Activated T-cell treated with anti-CD3 and anti-CD28 coated beads, Interleukin-2, amount 50 U/mL, for 24 hours (primary cell): Measurements from ENCODE around the gene BMPER.

Experiments used
- DNase-seq: peaks from one replicate; pipeline ENCODE4 v3.0.0-alpha.2; 2020
- H3K27ac Mint-ChIP-seq: 2 replicates; pipeline ENCODE4 v1.8.0; 2020; ENCODE audit warnings: mild to moderate bottlenecking, mixed read lengths
- H3K27me3 Mint-ChIP-seq: 2 replicates; pipeline ENCODE4 v1.8.0; 2020; ENCODE audit warnings: mixed read lengths
- H3K36me3 Mint-ChIP-seq: 2 replicates; pipeline ENCODE4 v1.8.0; 2020; ENCODE audit warnings: low read depth, mixed read lengths
- H3K4me1 Mint-ChIP-seq: 2 replicates; pipeline ENCODE4 v1.8.0; 2020; ENCODE audit warnings: low read depth, mixed read lengths
- H3K4me3 Mint-ChIP-seq: 2 replicates; pipeline ENCODE4 v1.8.0; 2020; ENCODE audit warnings: mild to moderate bottlenecking, moderate library complexity, mixed read lengths
- H3K9me3 Mint-ChIP-seq: 2 replicates; pipeline ENCODE4 v1.8.0; 2020; ENCODE audit warnings: mixed read lengths

Gene BMPER

DNA sequence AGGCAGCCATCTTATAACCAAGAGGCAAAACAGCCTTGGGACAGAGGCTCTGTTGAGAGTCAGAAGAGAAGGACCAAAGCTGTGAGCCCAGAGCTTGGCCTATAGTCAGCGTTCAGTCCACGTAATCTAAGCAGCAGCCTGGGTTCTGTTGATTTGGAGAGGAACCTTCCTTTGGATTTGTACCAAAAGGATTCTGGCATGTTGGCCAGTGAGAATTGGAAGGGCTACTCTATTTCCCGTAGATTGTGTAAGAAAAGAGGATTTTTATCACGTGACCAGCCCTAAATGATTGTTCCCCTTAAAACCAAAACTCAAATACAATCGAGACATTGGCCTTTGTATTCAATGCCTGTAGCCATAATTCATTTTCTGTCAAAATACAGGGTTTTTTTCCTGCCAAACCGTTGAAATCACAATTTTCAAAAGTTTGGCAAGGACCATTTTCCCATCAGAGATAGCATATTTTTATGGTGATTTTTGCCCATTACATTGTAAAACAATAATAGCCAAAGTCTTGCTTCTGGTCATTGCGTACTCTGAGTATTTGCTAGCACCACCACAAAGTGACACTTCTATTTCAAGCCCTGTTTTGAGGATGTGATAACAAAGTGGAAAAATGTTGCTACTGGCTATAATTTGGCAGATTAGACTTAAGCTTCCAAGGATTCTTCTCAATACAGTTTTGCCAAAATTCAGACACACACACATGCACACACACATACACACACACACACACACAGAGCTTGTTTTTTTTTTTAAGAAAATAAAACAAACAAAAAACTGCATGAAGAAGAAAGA lies 23.1 kb upstream of the BMPER start:
- H3K9me3 Mint-ChIP-seq, result no peaks in the 10 kb centered on the region
- no peak for DNase-seq
- H3K27me3 Mint-ChIP-seq, result peaks cover 14% of the 10 kb centered on the region
- H3K4me1 Mint-ChIP-seq, result no peaks in the 10 kb centered on the region
- H3K27ac Mint-ChIP-seq, result no peak overlapping the region
- H3K4me3 Mint-ChIP-seq, result no peak overlapping the region
- no peaks in the 10 kb centered on the region for H3K36me3 Mint-ChIP-seq

DNA sequence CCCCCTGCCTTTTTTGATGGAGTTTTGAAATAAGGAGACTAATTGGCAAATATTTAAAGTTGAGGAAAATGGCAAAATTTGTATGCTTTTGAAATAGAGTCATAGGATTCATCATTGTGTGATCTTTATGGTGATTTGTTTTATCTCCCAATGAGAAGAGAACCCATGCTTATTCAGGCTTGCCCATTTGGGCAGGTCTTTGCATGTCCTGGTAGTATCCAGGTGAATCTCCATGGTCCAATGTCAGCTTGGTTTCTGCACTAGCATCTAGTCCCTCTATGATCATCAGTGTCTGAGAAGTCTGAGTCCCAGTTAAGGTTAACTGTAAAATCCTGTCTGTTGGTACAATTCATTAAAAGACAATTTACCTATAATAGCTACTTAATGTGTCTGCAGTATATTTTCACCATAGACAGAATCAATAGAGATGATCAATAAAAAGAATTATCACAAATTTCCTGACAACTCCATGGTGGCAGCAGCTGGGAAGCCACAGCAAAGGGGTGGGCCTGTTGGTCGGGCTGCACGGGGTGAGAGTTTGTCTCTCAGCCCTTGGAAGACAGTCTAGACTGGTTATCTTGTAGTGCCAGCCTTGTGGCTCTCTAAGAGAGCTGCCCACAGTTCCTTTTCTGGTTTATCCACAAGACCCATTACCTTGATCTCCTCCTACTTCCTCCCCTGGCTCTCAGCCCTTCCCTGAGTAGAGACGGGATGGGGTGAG lies 22.2 kb upstream of the BMPER start:
- H3K27ac Mint-ChIP-seq, result no peak overlapping the region
- H3K4me3 Mint-ChIP-seq, result no peak overlapping the region
- no peak for DNase-seq
- H3K36me3 Mint-ChIP-seq, result no peaks in the 10 kb centered on the region
- H3K4me1 Mint-ChIP-seq, result no peaks in the 10 kb centered on the region
- H3K9me3 Mint-ChIP-seq, result no peaks in the 10 kb centered on the region
- peaks cover 17% of the 10 kb centered on the region for H3K27me3 Mint-ChIP-seq

DNA sequence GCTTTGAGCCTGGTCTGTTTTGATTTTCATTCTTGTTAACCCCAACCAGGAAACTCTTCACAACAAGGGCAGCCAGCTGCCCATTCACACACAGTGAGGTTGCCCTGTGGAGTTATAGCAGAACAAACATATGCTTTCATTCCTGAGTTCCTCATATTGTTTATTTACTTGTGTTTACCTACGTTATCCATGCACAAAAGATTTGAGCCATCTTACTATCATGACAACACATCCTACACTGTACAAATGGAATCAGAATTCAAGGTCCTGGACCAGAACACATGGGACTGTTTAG lies 21.7 kb upstream of the BMPER start:
- Mint-ChIP-seq H3K9me3 (no peaks in the 10 kb centered on the region), H3K27me3 (peaks cover 17% of the 10 kb centered on the region), H3K4me3 (no peak overlapping the region), H3K36me3 (no peaks in the 10 kb centered on the region), H3K4me1 (no peaks in the 10 kb centered on the region), H3K27ac (no peak overlapping the region)
- DNase-seq, result no peak

DNA sequence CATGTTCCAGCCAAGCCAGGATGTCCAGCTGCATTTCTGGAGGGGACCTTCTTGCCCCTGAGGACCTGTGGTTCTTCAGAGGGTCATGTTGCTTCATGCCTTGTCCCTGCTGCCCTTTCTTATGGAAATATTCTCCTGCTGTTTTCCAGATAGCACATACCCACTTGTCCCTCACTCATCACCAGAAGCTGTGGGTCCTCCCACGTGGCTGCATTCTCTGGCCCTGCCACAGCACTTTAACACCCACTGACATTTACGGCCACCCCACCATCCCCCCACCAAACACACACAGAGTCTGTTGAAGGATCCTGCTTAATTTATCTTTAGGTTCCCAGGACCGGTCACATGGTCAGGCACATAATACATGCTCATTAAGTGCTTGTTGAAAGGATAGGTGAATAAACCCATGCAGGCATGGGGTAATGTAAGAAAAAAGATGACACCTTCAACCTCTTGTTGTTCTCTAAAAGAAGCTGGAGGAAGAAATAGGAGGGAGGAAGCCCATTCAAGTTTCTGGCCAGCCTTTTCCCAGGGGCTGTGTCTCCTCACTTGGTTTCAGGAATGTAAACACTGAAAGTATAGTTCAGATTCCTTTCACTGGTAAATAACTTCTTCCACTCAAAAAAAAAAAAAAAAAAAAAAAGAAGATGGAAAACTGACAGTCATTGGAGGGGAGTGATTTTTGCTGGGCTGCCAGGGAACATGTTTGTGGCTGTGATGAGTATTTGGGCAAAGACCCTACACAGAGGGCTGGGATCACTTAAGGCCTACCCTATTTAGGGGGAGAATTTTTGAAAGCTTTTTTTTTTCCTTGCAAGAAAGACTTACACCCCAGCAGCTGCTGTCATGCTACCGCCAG lies 19.8 kb upstream of the BMPER start:
- Mint-ChIP-seq H3K4me1 (no peaks in the 10 kb centered on the region), H3K36me3 (no peaks in the 10 kb centered on the region), H3K4me3 (no peak overlapping the region), H3K9me3 (no peaks in the 10 kb centered on the region), H3K27ac (no peak overlapping the region), H3K27me3 (peaks cover 13% of the 10 kb centered on the region)
- no peak for DNase-seq

DNA sequence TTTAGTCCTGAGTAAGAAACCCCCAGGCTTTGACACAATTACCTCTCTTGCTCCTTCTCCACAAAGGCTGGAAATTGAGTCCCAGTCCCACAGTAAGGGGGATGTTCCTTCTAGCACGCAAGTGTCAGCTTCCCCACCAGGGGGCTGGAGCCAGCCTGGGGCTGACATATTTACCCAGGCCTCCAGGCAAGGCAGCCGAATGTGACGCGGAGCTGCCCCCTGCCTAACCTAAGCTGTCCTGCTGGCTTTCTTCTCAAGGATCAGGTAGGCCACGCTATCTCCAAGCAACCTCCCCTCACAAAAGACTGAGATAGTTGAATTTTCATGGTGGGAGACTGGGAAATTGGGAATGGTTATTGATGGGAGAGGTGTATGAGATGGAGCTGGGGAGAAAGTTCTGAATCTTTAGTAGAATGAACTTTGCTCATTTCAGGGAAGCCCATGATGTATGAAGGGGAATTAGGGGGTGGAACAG lies 19.2 kb upstream of the BMPER start:
- H3K27ac Mint-ChIP-seq, result no peak overlapping the region
- H3K4me3 Mint-ChIP-seq, result no peak overlapping the region
- H3K9me3 Mint-ChIP-seq, result no peaks in the 10 kb centered on the region
- no peaks in the 10 kb centered on the region for H3K36me3 Mint-ChIP-seq
- no peaks in the 10 kb centered on the region for H3K4me1 Mint-ChIP-seq
- DNase-seq, result no peak
- peaks cover 11% of the 10 kb centered on the region for H3K27me3 Mint-ChIP-seq

DNA sequence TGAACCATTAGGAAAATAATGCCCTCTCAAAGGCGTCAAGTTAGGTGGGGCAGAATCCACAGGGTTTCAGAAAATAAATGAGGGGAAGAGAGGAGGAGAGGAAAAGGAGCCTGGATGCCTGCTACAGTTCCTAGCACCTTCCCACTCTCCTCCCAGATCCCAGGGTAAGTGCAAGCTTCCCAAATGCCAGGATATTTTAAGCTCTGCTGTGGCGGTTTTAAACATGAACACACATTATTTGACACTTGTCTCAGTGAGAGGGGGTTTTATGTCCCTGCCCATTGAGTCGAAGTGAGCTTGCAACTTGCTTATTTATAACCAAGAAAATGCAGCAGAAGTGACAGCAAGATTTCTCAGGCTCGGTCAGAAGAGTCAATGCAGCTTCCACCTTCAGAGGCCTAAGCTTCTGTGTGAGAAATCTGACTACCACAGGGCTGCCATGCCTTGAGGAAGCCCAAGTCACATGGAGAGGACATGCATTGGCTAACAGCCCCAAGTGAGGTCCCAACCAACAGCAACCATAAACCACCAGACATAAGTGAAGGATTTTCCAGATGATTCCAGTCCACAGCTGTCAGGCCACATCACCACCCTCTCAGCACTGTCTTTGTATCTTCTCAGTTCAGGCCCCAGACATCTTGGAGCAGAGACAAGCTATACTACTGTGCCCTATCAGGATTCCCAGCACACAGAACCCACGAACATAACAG lies 17.9 kb upstream of the BMPER start:
- Mint-ChIP-seq H3K36me3 (no peaks in the 10 kb centered on the region), H3K4me1 (no peaks in the 10 kb centered on the region), H3K4me3 (no peak overlapping the region), H3K27me3 (peaks cover 18% of the 10 kb centered on the region), H3K27ac (no peak overlapping the region), H3K9me3 (no peaks in the 10 kb centered on the region)
- DNase-seq, result no peak

DNA sequence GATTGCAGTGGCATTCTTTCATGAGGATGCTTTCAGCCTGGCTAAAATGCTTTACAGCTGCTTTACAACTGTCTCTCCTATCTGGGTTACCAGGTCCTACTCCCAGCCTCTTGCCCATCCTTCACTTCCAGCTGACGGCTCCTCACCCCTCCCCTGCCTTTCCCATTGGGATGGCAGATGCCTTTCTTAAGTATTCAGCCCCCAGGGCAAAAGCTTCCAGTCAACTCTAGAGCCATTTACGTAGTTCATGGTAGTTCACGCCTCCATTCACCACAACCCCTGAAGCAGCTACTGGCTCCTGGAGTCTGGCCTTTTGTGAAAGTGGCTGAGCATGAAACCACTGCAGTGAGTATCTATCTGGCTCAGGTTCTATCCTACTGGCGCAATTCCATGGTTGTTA lies 17.2 kb upstream of the BMPER start:
- Mint-ChIP-seq H3K36me3 (no peaks in the 10 kb centered on the region), H3K27ac (no peak overlapping the region), H3K27me3 (peaks cover 22% of the 10 kb centered on the region), H3K4me3 (no peak overlapping the region), H3K9me3 (no peaks in the 10 kb centered on the region), H3K4me1 (no peaks in the 10 kb centered on the region)
- DNase-seq, result no peak

DNA sequence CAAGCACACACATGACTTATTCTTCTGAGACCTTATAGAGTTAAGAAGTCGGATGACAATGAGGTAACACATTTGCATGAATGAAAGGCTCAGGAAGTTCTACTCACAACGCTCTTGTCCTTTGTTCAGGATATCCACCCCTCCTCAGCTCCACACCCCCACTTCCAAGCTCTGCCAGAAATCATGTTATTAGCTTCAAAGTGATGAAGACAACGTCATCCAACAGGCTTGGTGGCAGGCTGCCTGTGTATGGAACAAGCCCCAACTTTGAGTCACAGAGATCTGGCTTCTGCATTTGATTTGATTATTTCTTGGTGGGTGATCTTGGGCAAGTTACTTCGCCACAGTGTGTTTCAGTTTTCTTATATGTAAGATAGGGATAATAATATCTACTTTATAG lies 12.4 kb upstream of the BMPER start:
- DNase-seq, result no peak
- H3K4me1 Mint-ChIP-seq, result peaks cover 5% of the 10 kb centered on the region
- no peak overlapping the region for H3K4me3 Mint-ChIP-seq
- H3K27ac Mint-ChIP-seq, result no peak overlapping the region
- peaks cover 50% of the 10 kb centered on the region for H3K27me3 Mint-ChIP-seq
- no peaks in the 10 kb centered on the region for H3K36me3 Mint-ChIP-seq
- H3K9me3 Mint-ChIP-seq, result no peaks in the 10 kb centered on the region

DNA sequence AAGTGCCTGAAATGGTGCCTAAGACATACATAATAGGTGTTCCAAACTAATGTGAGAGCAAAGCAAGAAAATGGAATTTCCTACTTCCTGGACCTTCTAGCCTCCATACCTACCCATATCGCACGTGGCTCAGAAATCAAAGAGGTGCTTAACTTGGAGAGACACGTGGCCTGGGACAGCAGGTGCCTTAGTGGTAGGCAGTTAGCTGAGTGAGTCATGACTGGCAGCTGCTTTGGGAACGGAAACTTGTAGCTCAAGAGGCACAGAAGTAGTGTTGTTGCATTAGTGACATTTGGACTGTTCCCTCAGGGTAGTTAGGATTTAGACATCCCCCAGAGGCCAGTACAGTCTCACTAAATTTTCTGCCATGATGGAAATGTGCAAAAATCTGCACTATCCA lies 12.0 kb upstream of the BMPER start:
- Mint-ChIP-seq H3K27ac (no peak overlapping the region), H3K4me3 (no peak overlapping the region), H3K9me3 (no peaks in the 10 kb centered on the region), H3K36me3 (no peaks in the 10 kb centered on the region), H3K27me3 (peaks cover 54% of the 10 kb centered on the region), H3K4me1 (peaks cover 5% of the 10 kb centered on the region)
- DNase-seq, result no peak

DNA sequence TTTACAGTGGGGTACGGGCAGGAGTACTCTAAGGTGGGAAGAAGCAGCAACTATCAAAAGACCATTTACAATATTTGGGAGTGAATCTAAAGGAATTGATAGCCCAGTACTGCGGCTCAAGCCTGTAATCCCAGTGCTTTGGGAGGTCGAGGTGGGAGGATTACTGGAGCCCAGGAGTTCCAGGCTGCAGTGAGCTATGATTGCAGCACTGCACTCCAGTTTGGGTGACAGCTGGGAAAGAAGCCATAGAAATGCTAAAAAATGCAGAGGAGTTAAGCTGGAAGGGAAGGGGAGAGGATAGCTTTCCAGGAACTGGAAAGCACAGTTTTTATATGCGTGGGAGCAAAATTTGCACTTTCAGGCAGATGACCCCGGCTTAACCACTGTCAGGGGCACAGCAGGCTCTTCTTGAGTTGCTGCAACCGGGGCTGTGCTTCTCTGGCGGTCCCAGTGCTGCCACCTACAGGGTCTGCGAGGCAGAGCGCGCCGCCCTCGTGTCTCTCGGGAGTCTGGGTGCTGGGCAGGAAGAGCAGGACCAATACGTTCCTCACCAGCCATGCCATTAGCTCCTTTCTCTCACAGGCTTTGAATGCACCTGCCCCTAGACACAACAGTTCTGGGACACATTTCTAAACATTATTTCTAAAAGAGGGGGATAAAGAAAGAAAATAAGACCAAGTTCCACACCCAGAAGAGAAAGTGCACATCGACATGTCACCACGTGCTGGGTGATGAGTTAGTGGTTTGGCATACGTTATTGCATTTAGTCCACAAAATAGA lies 10.1 kb upstream of the BMPER start:
- H3K4me1 Mint-ChIP-seq, result peaks cover 5% of the 10 kb centered on the region
- H3K36me3 Mint-ChIP-seq, result no peaks in the 10 kb centered on the region
- no peaks in the 10 kb centered on the region for H3K9me3 Mint-ChIP-seq
- H3K4me3 Mint-ChIP-seq, result no peak overlapping the region
- H3K27me3 Mint-ChIP-seq, result peaks cover 66% of the 10 kb centered on the region
- DNase-seq, result peak; percentile 82
- H3K27ac Mint-ChIP-seq, result no peak overlapping the region

DNA sequence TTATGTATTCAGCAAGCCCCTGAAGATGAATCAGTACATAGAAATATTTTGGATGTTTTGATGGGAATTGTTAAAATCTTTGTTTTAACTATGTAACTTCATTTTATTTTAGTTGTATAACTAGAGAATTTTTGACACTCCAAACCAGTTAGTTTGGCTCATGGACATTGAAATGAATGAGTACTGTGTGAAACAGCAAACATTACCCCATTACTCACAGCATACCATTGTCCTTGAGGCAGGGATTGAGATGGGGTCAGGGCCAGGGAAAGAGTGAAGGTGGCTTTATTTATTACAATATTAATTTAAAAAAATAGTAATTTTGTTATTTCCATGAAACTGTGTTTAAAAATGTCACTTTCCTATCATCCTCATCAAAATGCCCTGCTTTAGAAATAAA lies 4.8 kb upstream of the BMPER start:
- H3K27me3 Mint-ChIP-seq, result peaks cover 75% of the 10 kb centered on the region
- H3K4me3 Mint-ChIP-seq, result no peak overlapping the region
- H3K36me3 Mint-ChIP-seq, result no peaks in the 10 kb centered on the region
- H3K27ac Mint-ChIP-seq, result no peak overlapping the region
- H3K9me3 Mint-ChIP-seq, result no peaks in the 10 kb centered on the region
- peaks cover 9% of the 10 kb centered on the region for H3K4me1 Mint-ChIP-seq
- no peak for DNase-seq

DNA sequence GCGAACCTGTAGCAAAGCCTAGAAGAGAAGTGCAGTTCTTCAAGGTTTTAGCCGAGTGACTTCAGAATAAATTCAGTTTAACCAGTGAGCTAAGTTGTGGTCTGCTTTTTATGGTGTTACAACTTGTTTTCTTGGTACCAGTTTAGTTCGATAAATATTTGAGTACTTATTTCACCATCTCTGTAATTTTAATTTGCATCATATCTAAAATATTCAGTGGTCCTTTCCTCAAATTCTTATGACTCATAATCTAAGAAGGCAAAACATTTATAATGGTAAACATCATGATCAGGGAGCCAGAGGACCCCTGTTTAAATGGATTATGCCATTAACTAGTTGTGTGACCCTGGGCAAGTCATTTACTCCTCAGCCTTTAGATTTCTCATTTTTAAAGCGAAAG lies 4.1 kb upstream of the BMPER start:
- Mint-ChIP-seq H3K27me3 (peaks cover 75% of the 10 kb centered on the region), H3K4me1 (peaks cover 8% of the 10 kb centered on the region), H3K4me3 (no peak overlapping the region), H3K9me3 (no peaks in the 10 kb centered on the region), H3K27ac (no peak overlapping the region), H3K36me3 (no peaks in the 10 kb centered on the region)
- no peak for DNase-seq

DNA sequence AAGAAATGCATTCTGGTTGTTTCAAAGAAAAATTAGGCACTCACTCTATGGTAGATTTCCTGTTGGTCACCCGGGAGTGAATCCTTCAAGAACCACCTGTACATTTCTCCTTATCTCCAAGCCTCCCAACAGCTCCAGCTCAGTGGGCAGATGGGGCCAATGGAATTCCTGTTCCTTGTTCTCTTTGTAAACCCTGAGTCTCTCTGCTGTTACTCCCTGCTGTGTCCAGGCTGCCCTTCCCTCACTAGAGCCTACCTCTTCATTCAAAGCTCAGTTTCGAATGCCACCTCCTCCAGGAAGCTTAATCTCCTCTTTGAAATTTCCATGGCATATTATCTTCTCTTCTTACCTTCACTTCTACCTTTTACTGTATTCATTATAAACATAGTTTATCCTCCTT lies 3.5 kb upstream of the BMPER start:
- no peaks in the 10 kb centered on the region for H3K9me3 Mint-ChIP-seq
- DNase-seq, result no peak
- H3K27me3 Mint-ChIP-seq, result peaks cover 77% of the 10 kb centered on the region
- no peaks in the 10 kb centered on the region for H3K36me3 Mint-ChIP-seq
- no peak overlapping the region for H3K4me3 Mint-ChIP-seq
- peaks cover 8% of the 10 kb centered on the region for H3K4me1 Mint-ChIP-seq
- no peak overlapping the region for H3K27ac Mint-ChIP-seq

DNA sequence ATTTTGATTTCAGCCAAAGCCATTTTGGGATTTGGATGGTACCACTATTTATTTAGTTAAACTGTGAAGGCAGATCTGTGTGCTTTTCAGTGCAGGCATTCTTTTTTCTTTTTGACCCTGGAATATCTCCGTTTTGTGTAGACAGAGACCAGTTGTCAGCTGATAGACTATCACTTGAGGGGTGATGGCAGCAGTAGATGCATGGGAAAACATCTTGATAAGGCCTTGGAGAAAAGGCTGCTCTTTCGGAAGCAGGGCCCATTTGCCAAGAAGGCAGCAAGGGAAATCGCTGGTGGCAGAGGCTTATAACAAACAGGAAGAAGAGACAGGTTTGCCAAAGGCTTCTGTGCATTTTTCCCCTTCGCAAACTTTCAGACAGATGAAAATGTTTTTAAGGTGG lies 2.6 kb upstream of the BMPER start:
- Mint-ChIP-seq H3K36me3 (no peaks in the 10 kb centered on the region), H3K27ac (no peak overlapping the region), H3K27me3 (peaks cover 78% of the 10 kb centered on the region), H3K4me3 (no peak overlapping the region), H3K9me3 (no peaks in the 10 kb centered on the region), H3K4me1 (peaks cover 8% of the 10 kb centered on the region)
- no peak for DNase-seq
